Measurements from ENCODE around the gene HYOU1.
A peak's percentile ranks its signal among the peaks of the same experiment; 100 is the strongest.

DNA sequence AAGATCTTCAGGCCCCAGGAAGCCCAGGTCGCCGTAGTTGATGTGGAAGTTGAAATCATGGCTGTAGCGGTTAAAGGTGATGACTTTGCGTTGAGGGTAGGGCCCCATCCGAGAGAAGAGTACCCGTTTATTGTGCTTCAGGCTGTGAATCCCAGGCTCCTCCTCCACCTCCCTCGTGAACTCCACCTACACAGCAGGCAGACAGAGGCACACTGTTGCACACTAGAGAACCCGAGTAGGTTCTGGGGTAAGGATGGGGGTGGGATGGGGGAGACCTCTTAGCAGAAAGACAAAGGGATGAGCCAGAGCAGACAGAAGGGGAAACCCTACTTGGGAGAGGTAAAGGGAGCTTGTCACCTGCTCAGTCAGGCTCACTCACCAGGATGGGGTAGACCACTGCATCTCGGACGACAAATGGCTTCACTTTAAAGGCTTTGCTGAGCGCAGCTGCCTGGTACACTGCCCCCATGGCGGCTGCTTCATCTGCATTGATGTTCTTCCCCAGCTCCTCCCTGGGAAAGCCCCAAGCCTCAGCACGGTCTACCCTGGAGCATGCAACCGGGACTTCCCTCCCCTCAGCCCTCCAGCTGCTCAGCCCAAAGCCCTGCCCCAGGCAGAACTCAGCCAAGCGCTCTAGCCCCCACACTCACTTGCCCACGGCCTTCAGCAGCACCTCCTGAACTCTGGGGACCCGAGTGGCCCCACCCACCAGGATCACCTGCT, 5.4 kb downstream of the HYOU1 start:
- TF ChIP-seq, protein P1, sequence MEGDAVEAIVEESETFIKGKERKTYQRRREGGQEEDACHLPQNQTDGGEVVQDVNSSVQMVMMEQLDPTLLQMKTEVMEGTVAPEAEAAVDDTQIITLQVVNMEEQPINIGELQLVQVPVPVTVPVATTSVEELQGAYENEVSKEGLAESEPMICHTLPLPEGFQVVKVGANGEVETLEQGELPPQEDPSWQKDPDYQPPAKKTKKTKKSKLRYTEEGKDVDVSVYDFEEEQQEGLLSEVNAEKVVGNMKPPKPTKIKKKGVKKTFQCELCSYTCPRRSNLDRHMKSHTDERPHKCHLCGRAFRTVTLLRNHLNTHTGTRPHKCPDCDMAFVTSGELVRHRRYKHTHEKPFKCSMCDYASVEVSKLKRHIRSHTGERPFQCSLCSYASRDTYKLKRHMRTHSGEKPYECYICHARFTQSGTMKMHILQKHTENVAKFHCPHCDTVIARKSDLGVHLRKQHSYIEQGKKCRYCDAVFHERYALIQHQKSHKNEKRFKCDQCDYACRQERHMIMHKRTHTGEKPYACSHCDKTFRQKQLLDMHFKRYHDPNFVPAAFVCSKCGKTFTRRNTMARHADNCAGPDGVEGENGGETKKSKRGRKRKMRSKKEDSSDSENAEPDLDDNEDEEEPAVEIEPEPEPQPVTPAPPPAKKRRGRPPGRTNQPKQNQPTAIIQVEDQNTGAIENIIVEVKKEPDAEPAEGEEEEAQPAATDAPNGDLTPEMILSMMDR (IDR thresholded peaks at IDR 0.05 in 8 of 11, conservative IDR thresholded peaks at IDR 0.05 in 3 of 11), result no peak
- TF ChIP-seq POLR2AphosphoS5 (IDR thresholded peaks at IDR 0.05) (peak in 1 of 3 donors; percentile 19), POLR2A (IDR thresholded peaks at IDR 0.05) (no peak)
